Bronchial epithelial cell (primary cell): ENCODE measurements around the gene SYNCRIP. TPM values are rescaled to one million over a fixed set of nuclear protein-coding genes. Genes with fewer than 3 reads are reported as not detected.
"Not testable (repeated sequence)": the region's sequence is repeated elsewhere in the genome, so short reads cannot be mapped to it uniquely, and the experiment has no call there.

Experiments
- DNase-seq: peaks from one replicate; pipeline ENCODE4 v3.0.0-alpha.2; 2010; ENCODE audit warnings: low read depth
- FAIRE-seq: peaks from 2 replicates; lab custom pipeline; 2011; peaks lifted over from hg19 to GRCh38; lab: Jason Lieb, UNC
- H3K27me3 ChIP-seq: 2 replicates; pipeline ENCODE4 v1.5.1; 2011; ENCODE audit warnings: low read length; ENCODE audit not compliant: control insufficient read depth, insufficient read depth
- H3K36me3 ChIP-seq: 2 replicates; pipeline ENCODE4 v1.5.1; 2011; ENCODE audit warnings: low read length; ENCODE audit not compliant: control insufficient read depth, insufficient read depth
- H3K4me3 ChIP-seq: 2 replicates; pipeline ENCODE4 v1.5.1; 2011; ENCODE audit warnings: mild to moderate bottlenecking, low read depth, low read length, control low read depth
- total RNA-seq: library from RNA; depleted of rRNA; stranded (reverse); fragments of >200 nt; gene quantifications from 2 replicates; pipeline ENCODE4 v1.2.1, GENCODE V29; 2014
- TF ChIP-seq, protein P1 (sequence below): IDR thresholded peaks from 2 replicates; pipeline ENCODE4 v1.5.1; 2011; ENCODE audit warnings: mild to moderate bottlenecking, moderate library complexity, low read length, control low read depth, inconsistent platforms; ENCODE audit not compliant: insufficient read depth, severe bottlenecking

SYNCRIP gene
- total RNA-seq, 1 donor from 2014 or later, result 66.6 TPM

DNA sequence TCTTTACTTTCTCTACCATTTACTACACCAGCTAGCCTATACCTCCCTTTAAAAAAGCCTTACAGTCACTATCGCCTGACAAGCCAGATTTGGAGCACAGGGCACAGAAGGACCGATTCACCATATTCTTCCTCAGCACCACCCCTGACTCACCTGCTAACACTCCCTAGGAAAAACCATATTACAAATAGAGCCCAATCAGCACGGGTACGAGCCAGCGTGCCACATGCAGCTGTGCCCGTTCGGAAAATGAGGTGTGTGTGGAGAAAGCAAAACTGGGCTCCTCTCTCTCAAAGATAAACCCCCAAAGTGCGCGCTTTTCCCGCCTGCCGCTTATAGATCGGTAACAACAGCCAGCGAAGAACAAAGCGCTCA lies 1.2 kb downstream of the SYNCRIP start:
- peak overlapping the region; percentile 84 for H3K4me3 ChIP-seq
- DNase-seq (peak; percentile 47), FAIRE-seq (no peak)
- TF ChIP-seq, protein P1, sequence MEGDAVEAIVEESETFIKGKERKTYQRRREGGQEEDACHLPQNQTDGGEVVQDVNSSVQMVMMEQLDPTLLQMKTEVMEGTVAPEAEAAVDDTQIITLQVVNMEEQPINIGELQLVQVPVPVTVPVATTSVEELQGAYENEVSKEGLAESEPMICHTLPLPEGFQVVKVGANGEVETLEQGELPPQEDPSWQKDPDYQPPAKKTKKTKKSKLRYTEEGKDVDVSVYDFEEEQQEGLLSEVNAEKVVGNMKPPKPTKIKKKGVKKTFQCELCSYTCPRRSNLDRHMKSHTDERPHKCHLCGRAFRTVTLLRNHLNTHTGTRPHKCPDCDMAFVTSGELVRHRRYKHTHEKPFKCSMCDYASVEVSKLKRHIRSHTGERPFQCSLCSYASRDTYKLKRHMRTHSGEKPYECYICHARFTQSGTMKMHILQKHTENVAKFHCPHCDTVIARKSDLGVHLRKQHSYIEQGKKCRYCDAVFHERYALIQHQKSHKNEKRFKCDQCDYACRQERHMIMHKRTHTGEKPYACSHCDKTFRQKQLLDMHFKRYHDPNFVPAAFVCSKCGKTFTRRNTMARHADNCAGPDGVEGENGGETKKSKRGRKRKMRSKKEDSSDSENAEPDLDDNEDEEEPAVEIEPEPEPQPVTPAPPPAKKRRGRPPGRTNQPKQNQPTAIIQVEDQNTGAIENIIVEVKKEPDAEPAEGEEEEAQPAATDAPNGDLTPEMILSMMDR, result no peak
- H3K27me3 ChIP-seq, result no peaks in the 10 kb centered on the region
- H3K36me3 ChIP-seq, result peaks cover 7% of the 10 kb centered on the region

- TF ChIP-seq, protein P1, result no peak
- Histone ChIP-seq H3K36me3 (peaks cover 8% of the 10 kb centered on the region), H3K27me3 (no peaks in the 10 kb centered on the region), H3K4me3 (peak overlapping the region; percentile 84)
- DNase-seq, result no peak
- FAIRE-seq, result no peak
Observed at GRCh38 chr6:85640821-85641220, 1.9 kb downstream of the SYNCRIP start.

DNA sequence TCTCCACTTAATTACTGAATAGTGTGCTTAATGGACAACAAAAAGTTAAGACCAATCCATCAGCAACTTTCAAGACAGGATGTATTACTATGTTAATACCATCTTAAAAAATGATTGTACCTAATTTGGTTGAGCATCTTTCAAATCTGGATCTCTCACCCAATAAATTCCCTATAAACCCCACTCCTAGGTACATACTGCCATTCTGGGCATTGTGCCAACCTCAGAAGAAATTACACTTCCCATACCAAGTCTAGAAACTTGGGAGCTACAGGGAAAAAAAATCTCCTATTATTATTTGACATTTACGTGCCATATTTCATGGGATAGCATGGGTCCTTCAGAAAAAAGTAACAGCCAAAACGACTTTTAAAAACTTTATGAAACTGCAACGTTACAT lies 5.1 kb downstream of the SYNCRIP start:
- Histone ChIP-seq H3K27me3 (no peaks in the 10 kb centered on the region), H3K36me3 (peaks cover 18% of the 10 kb centered on the region), H3K4me3 (no peak overlapping the region)
- no peak for FAIRE-seq
- TF ChIP-seq, protein P1, result no peak
- DNase-seq, result no peak

DNA sequence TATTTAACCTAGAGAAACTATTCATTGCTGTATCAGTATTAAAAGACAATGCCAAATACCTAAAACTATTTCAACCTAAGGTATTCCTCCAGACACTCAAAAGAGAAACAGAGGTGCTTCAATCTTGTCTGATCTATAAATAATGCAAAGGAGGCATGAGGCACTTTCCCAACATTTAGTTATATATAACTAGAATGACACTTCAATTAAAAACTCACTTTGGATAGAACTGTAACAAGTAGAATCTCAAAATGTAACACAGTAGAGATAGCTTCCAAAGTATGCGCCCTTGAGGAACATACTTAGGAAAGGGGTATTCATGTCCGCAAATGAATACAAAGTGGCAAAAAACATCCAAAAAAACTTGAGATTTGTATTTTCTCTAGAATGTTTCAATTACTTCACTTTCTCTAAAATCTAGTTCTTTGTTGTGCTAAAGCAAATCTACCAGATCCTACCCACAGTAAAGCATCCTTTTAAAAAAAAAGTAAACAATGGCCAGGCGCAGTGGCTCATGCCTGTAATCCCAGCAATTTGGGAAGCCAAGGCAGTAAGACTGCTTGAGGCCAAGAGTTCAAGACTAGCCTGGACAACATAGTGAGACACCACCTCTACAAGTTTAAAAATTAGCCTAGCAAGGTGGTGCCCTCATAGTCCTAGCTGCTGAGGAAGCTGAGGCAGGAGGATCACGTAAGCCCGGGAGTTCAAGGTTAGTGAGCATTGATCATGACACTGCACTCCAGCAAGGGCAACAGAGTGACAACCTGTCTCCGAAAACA lies 10.3 kb downstream of the SYNCRIP start:
- H3K36me3 ChIP-seq, result peaks cover 26% of the 10 kb centered on the region
- no peak for DNase-seq

GRCh38 chr6:85631117-85631516 lies 11.6 kb downstream of the SYNCRIP start:
- not testable (repeated sequence) for H3K4me3 ChIP-seq, H3K27me3 ChIP-seq, FAIRE-seq
- DNase-seq, result peak; percentile 16
- peaks cover 23% of the 10 kb centered on the region for H3K36me3 ChIP-seq

More for the DNA sequence above, 10.3 kb downstream of the SYNCRIP start:
- TF ChIP-seq, protein P1, result no peak
- no peaks in the 10 kb centered on the region for H3K27me3 ChIP-seq
- FAIRE-seq, result no peak
- no peak overlapping the region for H3K4me3 ChIP-seq

- no peaks in the 10 kb centered on the region for H3K27me3 ChIP-seq
- TF ChIP-seq, protein P1, result no peak
- FAIRE-seq (no peak), DNase-seq (no peak)
- H3K4me3 ChIP-seq, result no peak overlapping the region
- H3K36me3 ChIP-seq, result peaks cover 13% of the 10 kb centered on the region
Observed at GRCh38 chr6:85628353-85628752, 14.3 kb downstream of the SYNCRIP start.
